ENCODE measurements around the gene CADM1. TPM values are rescaled to one million over a fixed set of nuclear protein-coding genes. Genes with fewer than 3 reads are reported as not detected.

Gene CADM1
- polyA plus RNA-seq, 1 donor (not counting 4 experiments of a cell fraction or from before 2014, with no cell fraction given), result 9.5 TPM

GRCh38 chr11:115284773-115285172 lies 219.4 kb downstream of the CADM1 start:
- H3K79me2 ChIP-seq (ENCODE audit: control insufficient read depth, insufficient read depth, low read length), result no peaks in the 10 kb centered on the region
- TF ChIP-seq EZH2 (IDR thresholded peaks at IDR 0.05; ENCODE audit: low read length) (no peak), CTCF (optimal IDR thresholded peaks at IDR 0.05 in 1 of 3, IDR thresholded peaks at IDR 0.05 in 1 of 3, conservative IDR thresholded peaks at IDR 0.05 in 1 of 3; ENCODE audit: extremely low read depth in 1 of 3, insufficient read depth in 2 of 3, low read length in 3 of 3) (no peak)
- dilution Hi-C loops (cut with MboI; ENCODE audit: extremely low pct_ligation_motif_present, low sequenced_read_pairs), result no loop called here

GRCh38 chr11:115282923-115283322 lies 221.3 kb downstream of the CADM1 start:
- Histone ChIP-seq H3K9me1 (ENCODE audit: control insufficient read depth, extremely low read depth, insufficient read depth, low read length) (no peaks in the 10 kb centered on the region), H3K36me3 (ENCODE audit: control insufficient read depth in 2 of 2, extremely low read depth in 1 of 2, insufficient read depth in 2 of 2, low read length in 2 of 2) (no peaks in the 10 kb centered on the region), H2AFZ (ENCODE audit: control insufficient read depth, low read length) (no peak overlapping the region), H3K27ac (ENCODE audit: control insufficient read depth, insufficient read depth, low read length) (no peak overlapping the region), H3K27me3 (ENCODE audit: control insufficient read depth, extremely low read depth, insufficient read depth, low read length) (no peaks in the 10 kb centered on the region), H3K4me3 (ENCODE audit: control insufficient read depth in 2 of 3, extremely low read depth in 1 of 3, insufficient read depth in 2 of 3, low read depth in 1 of 3, low read length in 3 of 3) (no peak overlapping the region), H3K9ac (ENCODE audit: control insufficient read depth, extremely low read depth, insufficient read depth, low read length) (no peak overlapping the region), H3K4me1 (ENCODE audit: control insufficient read depth, extremely low read depth, insufficient read depth, low read length) (no peaks in the 10 kb centered on the region), H3K9me3 (ENCODE audit: control insufficient read depth, low read depth, low read length) (no peaks in the 10 kb centered on the region), H3K79me2 (ENCODE audit: control insufficient read depth, insufficient read depth, low read length) (no peaks in the 10 kb centered on the region), H4K20me1 (ENCODE audit: control insufficient read depth, extremely low read depth, insufficient read depth, low read length) (no peaks in the 10 kb centered on the region), H3K4me2 (ENCODE audit: control insufficient read depth, extremely low read depth, insufficient read depth, low read depth, low read length) (no peak overlapping the region)
- dilution Hi-C loops (cut with MboI; ENCODE audit: extremely low pct_ligation_motif_present, low sequenced_read_pairs), result no loop called here
- TF ChIP-seq CTCF (optimal IDR thresholded peaks at IDR 0.05 in 1 of 3, IDR thresholded peaks at IDR 0.05 in 1 of 3, conservative IDR thresholded peaks at IDR 0.05 in 1 of 3; ENCODE audit: extremely low read depth in 1 of 3, insufficient read depth in 2 of 3, low read length in 3 of 3) (no peak), EZH2 (IDR thresholded peaks at IDR 0.05; ENCODE audit: low read length) (no peak)
- DNase-seq (ENCODE audit: low read depth, low spot score), result no peak
- FAIRE-seq, result no peak

More at GRCh38 chr11:115284773-115285172, 219.4 kb downstream of the CADM1 start:
- H3K9me1 ChIP-seq (ENCODE audit: control insufficient read depth, extremely low read depth, insufficient read depth, low read length), result no peaks in the 10 kb centered on the region
- no peak for FAIRE-seq
- no peaks in the 10 kb centered on the region for H4K20me1 ChIP-seq (ENCODE audit: control insufficient read depth, extremely low read depth, insufficient read depth, low read length)
- H3K4me3 ChIP-seq (ENCODE audit: control insufficient read depth in 2 of 3, extremely low read depth in 1 of 3, insufficient read depth in 2 of 3, low read depth in 1 of 3, low read length in 3 of 3), result no peak overlapping the region
- no peak overlapping the region for H3K9ac ChIP-seq (ENCODE audit: control insufficient read depth, extremely low read depth, insufficient read depth, low read length)
- no peaks in the 10 kb centered on the region for H3K36me3 ChIP-seq (ENCODE audit: control insufficient read depth in 2 of 2, extremely low read depth in 1 of 2, insufficient read depth in 2 of 2, low read length in 2 of 2)
- no peak overlapping the region for H3K27ac ChIP-seq (ENCODE audit: control insufficient read depth, insufficient read depth, low read length)
- no peaks in the 10 kb centered on the region for H3K4me1 ChIP-seq (ENCODE audit: control insufficient read depth, extremely low read depth, insufficient read depth, low read length)
- no peak overlapping the region for H3K4me2 ChIP-seq (ENCODE audit: control insufficient read depth, extremely low read depth, insufficient read depth, low read depth, low read length)
- H3K27me3 ChIP-seq (ENCODE audit: control insufficient read depth, extremely low read depth, insufficient read depth, low read length), result no peaks in the 10 kb centered on the region
- no peak for DNase-seq (ENCODE audit: low read depth, low spot score)
- no peak overlapping the region for H2AFZ ChIP-seq (ENCODE audit: control insufficient read depth, low read length)
- no peaks in the 10 kb centered on the region for H3K9me3 ChIP-seq (ENCODE audit: control insufficient read depth, low read depth, low read length)

Measured in keratinocyte (primary cell).